Measurements from ENCODE around the gene BACE2. TPM values are rescaled to one million over a fixed set of nuclear protein-coding genes. Genes with fewer than 3 reads are reported as not detected.

BACE2 gene
- total and polyA plus RNA-seq, 4 donors, result 1.7 to 16.7 (median 5.6) TPM

- H3K27me3 ChIP-seq (ENCODE audit: control insufficient read depth in 4 of 4, insufficient read depth in 4 of 4, low read length in 3 of 4), result peaks cover 0 to 3% (median under 1%) of the 10 kb centered on the region in 4 donors
- H3K36me3 ChIP-seq (ENCODE audit: control insufficient read depth in 4 of 4, insufficient read depth in 3 of 4, low read depth in 1 of 4, low read length in 3 of 4), result no peaks in the 10 kb centered on the region
- H3K4me1 ChIP-seq (ENCODE audit: control insufficient read depth in 4 of 4, insufficient read depth in 4 of 4, low read length in 3 of 4), result no peaks in the 10 kb centered on the region
- TF ChIP-seq SP1 (IDR thresholded peaks at IDR 0.05) (no peak), NR2F2 (IDR thresholded peaks at IDR 0.05) (no peak), FOXA2 (IDR thresholded peaks at IDR 0.05) (no peak), JUND (IDR thresholded peaks at IDR 0.05) (no peak), GABPA (IDR thresholded peaks at IDR 0.05 in 1 of 2, conservative IDR thresholded peaks at IDR 0.05 in 1 of 2) (no peak), TAF1 (conservative IDR thresholded peaks at IDR 0.05) (no peak), HNF4G (IDR thresholded peaks at IDR 0.05) (no peak), HNF4A (conservative IDR thresholded peaks at IDR 0.05) (no peak), FOXA1 (IDR thresholded peaks at IDR 0.05) (no peak), YY1 (IDR thresholded peaks at IDR 0.05) (no peak), ZBTB33 (IDR thresholded peaks at IDR 0.05) (no peak), RAD21 (IDR thresholded peaks at IDR 0.05) (no peak), EGR1 (IDR thresholded peaks at IDR 0.05; ENCODE audit: low read depth in 2 of 2) (no peak), ATF3 (IDR thresholded peaks at IDR 0.05) (no peak), RXRA (IDR thresholded peaks at IDR 0.05) (no peak), MAX (IDR thresholded peaks at IDR 0.05) (no peak)
- TF ChIP-seq, protein P1, sequence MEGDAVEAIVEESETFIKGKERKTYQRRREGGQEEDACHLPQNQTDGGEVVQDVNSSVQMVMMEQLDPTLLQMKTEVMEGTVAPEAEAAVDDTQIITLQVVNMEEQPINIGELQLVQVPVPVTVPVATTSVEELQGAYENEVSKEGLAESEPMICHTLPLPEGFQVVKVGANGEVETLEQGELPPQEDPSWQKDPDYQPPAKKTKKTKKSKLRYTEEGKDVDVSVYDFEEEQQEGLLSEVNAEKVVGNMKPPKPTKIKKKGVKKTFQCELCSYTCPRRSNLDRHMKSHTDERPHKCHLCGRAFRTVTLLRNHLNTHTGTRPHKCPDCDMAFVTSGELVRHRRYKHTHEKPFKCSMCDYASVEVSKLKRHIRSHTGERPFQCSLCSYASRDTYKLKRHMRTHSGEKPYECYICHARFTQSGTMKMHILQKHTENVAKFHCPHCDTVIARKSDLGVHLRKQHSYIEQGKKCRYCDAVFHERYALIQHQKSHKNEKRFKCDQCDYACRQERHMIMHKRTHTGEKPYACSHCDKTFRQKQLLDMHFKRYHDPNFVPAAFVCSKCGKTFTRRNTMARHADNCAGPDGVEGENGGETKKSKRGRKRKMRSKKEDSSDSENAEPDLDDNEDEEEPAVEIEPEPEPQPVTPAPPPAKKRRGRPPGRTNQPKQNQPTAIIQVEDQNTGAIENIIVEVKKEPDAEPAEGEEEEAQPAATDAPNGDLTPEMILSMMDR (IDR thresholded peaks at IDR 0.05; ENCODE audit: low read depth, low read length, missing input control), result no peak
- TF ChIP-seq, protein P2, sequence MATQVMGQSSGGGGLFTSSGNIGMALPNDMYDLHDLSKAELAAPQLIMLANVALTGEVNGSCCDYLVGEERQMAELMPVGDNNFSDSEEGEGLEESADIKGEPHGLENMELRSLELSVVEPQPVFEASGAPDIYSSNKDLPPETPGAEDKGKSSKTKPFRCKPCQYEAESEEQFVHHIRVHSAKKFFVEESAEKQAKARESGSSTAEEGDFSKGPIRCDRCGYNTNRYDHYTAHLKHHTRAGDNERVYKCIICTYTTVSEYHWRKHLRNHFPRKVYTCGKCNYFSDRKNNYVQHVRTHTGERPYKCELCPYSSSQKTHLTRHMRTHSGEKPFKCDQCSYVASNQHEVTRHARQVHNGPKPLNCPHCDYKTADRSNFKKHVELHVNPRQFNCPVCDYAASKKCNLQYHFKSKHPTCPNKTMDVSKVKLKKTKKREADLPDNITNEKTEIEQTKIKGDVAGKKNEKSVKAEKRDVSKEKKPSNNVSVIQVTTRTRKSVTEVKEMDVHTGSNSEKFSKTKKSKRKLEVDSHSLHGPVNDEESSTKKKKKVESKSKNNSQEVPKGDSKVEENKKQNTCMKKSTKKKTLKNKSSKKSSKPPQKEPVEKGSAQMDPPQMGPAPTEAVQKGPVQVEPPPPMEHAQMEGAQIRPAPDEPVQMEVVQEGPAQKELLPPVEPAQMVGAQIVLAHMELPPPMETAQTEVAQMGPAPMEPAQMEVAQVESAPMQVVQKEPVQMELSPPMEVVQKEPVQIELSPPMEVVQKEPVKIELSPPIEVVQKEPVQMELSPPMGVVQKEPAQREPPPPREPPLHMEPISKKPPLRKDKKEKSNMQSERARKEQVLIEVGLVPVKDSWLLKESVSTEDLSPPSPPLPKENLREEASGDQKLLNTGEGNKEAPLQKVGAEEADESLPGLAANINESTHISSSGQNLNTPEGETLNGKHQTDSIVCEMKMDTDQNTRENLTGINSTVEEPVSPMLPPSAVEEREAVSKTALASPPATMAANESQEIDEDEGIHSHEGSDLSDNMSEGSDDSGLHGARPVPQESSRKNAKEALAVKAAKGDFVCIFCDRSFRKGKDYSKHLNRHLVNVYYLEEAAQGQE (IDR thresholded peaks at IDR 0.05), result no peak
- H3K4me3 ChIP-seq (ENCODE audit: low read depth in 1 of 3, low read length in 3 of 3), result no peak overlapping the region
- no peaks in the 10 kb centered on the region for H3K9me3 ChIP-seq (ENCODE audit: control insufficient read depth in 4 of 4, low read length in 3 of 4)
- no peak overlapping the region for H3K27ac ChIP-seq (ENCODE audit: low read depth in 1 of 2, low read length in 2 of 2)
- 68% methylated on average over 13 of the region's 13 CpGs for whole genome bisulfite sequencing
- H3K9ac ChIP-seq (ENCODE audit: low read depth in 1 of 2, low read length in 2 of 2), result no peak overlapping the region
- DNase-seq (ENCODE audit: low spot score), result no peak
Observed at GRCh38 chr21:41289431-41289830, 121.5 kb downstream of the BACE2 start.

Measured in liver (tissue), 9 donors.